Measurements from ENCODE around the gene VPS9D1.
"Not testable (repeated sequence)": the region's sequence is repeated elsewhere in the genome, so short reads cannot be mapped to it uniquely, and the experiment has no call there.

The VPS9D1 gene

DNA sequence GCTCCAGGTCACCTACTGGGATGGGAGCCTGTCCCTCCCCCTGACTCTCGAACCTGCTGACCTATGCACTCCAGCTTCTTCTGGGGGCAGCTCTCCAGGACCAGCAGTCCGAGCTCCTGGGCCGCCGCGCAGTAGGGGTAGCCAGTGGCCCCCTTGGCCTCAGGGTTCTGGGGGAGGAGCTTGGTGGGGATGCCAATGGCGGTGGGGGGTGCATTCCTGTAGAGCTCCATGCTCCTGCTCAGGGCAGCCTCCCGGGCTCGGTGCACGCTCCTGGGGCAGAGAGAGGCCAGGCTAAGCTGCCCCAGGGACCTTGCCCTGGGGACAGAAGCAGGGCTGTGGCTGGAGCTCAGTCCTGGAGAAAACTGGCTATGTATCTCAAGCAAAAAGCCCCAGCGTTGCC lies 11.5 kb downstream of the VPS9D1 start:
- no peak for DNase-seq

GRCh38 chr16:89708481-89708931 lies 12.2 kb downstream of the VPS9D1 start:
- DNase-seq, result no peak

DNA sequence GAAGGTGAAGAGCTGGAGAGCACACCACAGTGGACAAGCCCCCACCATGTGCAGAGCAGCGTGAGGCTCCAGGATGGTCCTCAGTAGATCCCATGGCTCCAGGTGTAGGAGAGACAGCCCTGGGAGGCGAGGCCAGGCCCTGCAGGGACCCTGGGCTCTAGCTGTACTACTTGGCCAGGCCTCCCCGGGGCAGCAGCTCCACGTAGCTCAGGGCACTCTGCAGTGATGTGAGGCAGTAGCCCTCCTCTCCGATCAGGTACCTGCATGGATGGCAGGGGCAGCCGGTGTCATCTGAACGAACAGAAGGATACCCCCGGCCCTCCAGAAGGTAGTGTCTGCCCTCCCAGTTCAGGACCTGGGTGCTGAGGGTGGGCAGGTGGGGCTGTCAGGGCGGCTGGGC lies 13.0 kb downstream of the VPS9D1 start:
- no peak for DNase-seq

DNA sequence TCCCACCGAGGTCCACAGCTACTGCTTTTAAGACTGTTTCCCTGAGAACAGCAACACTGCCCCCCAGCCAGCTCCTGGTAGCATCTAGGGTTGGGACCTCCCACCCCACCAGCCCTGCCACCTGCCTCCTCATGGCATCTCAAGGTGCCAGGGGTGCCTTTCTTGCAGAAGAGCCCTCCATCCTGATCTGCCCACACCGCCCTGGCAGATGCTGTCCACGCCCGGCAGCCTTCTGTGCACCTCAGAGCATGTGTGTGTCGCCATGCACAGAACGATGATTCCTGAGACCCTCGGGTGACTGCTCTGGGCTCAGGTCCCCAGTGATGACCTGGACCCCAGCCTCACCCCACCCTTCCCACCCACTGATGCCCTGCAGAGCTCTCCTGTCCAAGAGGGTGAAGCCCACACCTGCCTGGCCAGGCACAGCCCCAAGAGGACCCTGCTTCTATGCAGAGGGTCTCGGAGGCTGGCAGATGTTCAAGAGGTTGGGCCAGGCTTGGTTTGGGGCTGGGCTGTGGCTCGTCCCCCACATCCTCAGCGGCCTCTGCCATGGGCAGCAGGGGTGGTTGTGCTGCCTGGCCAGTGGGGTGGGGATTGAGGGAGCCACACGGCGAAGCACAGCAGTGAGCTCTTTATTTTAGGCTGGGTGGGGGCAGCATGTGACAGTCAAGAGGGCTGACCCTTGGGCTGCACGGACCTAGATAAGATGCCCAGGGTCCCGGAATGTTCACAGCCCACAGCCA lies 14.0 kb downstream of the VPS9D1 start:
- no peak for DNase-seq

- no peak for DNase-seq
Observed at GRCh38 chr16:89705006-89705405, 15.7 kb downstream of the VPS9D1 start.

DNA sequence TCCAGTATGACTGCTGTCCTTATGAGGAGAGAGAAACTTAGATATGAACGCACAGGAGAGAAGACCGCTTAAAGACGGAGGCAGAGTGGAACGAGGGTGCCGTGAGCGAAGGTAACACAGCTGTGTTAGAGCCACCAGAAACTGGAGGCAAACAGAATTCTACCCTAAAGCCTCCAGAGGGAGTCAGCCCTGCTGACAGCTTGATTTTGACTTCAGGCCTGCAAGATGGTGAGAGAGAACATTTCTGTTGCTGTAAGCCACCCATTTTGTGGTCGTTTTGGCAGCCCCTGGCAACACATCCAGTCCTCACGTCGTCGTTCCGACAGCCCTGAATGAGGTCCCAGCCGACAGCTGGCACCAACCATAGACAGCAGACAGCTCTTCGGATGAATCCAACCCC lies 16.4 kb downstream of the VPS9D1 start:
- DNase-seq, result no peak

DNA sequence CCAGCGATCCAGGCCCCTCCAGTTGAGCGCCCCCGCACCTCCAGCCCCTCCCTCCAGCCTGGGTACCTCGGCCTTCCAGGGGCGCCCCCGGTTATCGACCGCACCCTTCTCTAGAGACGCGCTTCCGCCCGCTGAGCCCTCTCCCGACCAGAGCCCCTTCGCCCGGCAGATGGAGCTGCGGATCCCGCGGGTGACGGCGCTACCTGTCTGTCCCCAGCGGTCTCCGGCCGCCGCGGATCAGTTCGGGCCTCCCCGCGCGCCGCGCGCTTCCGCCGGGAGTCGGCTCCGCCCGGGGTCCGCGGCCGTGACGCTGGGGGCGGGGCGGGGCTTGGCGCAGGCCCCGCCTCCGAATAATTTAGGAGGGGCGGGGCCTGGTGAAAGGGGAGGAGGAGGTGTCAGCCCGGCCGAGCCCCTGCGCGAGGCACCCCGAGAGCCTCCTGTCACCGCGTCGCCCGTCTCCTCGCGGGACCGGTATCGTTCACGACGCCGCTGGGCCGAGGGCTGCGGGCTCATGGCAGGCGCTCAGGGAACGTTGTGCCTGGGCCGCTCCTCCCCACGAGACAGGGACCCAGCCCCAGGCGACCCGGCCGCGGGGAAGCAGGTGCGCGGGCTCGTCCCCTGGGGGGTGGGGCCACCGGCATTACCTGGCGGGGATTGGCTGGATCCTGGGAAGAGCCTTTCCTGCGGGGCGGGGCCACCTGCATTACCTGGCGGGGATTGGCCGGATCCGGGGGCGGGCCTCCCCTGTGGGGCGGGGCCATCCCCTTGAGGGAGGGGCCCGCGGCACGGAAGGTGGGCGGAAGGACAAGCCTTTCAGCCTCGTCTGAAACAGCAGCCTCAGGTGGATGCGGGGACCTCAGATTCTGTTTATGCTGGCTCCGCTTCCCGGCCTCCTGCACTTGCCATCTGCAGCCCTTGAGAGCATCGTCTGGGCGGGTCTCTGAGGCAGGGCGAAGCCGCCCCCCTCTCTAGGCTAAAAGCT lies 19.0 kb downstream of the VPS9D1 start, which contains the start of gene SPATA2L:
Gene SPATA2L (minus strand): TSS at position 281 of the 982 bp plus-strand sequence. CDS start 473 bp downstream, outside the sequence.
- peak; percentile 98 for DNase-seq

GRCh38 chr16:89700649-89701424 lies 19.9 kb downstream of the VPS9D1 start:
- DNase-seq, result peak; percentile 59

DNA sequence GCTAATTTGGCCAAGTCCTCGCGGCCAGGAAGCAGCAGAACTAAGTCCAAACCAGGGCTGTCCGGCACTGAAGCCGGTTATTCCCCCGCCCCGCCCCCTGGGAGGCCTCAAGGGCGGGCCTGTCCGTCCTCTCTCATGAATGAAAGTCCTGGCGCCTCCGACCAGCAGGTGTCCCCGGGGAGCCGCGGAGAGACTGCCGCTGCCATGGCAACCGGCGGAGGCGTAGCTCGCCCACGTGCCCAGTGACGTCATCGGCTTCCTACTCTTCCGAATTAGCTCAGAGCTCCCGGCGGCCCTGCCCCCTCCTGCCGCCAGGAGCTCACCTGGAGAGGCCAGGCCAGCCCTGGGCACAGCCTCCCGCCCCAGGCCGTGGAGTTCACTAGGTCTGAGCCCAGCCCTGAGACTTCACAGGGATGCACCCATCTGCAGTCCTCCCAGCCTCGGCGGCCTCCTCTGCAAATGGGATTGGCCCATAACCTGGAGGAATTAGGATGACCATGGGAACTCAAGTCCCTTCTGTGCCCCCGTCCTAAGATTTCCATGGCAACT lies 20.5 kb downstream of the VPS9D1 start:
- peak; percentile 96 for DNase-seq

- not testable (repeated sequence) for DNase-seq
Observed at GRCh38 chr16:89699629-89700099, 21.0 kb downstream of the VPS9D1 start.

- DNase-seq, result not testable (repeated sequence)
Observed at GRCh38 chr16:89698717-89699116, 22.0 kb downstream of the VPS9D1 start.

- DNase-seq, result no peak
Observed at GRCh38 chr16:89697616-89698331, 22.9 kb downstream of the VPS9D1 start.

DNA sequence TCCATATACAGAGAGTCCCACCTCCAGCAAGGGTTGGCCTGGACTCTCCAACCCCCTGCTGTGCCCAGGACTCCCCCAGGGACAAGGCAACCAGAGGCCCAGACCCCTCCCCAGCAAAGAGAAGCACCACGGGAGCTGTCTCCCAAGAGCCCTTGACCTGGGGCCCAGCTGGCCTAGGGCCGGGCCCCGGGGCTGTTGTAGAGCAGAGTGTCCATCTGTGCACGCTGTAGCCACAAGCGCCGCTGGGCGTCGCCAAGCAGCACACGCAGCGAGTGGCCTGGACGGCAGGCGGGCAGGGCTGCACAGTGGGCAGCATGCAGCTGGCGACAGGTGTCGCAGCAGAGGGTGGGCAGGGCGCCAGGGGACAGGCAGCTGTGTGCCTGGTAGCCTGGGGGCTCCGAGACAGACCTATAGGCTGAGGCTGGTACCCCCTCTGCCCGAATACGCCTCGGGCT lies 23.5 kb downstream of the VPS9D1 start:
- no peak for DNase-seq

GRCh38 chr16:89696670-89697128 lies 24.0 kb downstream of the VPS9D1 start:
- DNase-seq, result peak; percentile 60

DNA sequence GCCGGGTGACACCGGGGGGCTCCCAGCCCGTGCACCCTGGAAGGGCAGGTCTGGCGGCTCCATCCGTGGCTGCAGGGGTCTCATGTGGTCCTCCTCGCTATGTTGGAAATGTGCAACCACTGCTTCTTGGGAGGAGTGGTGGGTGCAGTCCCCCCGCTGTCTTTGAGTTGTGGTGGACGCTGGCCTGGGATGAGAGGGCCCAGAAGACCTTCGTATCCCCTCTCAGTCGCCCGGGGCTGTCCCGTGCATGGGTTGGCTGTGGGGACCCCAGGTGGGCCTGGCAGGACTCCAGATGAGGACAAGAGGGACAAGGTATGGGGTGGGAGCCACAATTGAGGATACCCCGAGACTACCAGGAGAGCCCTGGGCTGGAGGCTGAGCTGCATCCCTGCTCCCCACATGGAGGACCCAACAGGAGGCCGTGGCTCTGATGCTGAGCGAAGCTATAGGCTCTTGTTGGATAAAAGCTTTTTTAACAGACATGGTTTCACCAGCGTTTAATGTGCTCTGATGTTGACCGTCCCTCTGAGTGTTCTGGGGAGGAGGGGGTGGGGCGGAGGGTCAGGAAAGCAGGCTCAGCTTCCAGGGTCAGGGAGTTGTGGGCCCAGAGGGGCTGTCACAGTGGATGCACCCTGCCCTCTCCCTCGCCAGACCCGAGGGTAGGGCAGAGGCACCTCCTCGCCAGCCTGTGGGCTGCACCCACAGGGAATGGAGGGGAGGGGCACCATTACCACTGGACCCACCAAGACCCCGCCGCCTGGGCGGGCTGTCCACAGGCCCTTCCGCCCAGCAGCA lies 24.6 kb downstream of the VPS9D1 start:
- no peak for DNase-seq

- DNase-seq, result no peak
Observed at GRCh38 chr16:89695086-89695874, 25.4 kb downstream of the VPS9D1 start.

- not testable (repeated sequence) for DNase-seq
Observed at GRCh38 chr16:89694784-89695085, 26.0 kb downstream of the VPS9D1 start.

DNA sequence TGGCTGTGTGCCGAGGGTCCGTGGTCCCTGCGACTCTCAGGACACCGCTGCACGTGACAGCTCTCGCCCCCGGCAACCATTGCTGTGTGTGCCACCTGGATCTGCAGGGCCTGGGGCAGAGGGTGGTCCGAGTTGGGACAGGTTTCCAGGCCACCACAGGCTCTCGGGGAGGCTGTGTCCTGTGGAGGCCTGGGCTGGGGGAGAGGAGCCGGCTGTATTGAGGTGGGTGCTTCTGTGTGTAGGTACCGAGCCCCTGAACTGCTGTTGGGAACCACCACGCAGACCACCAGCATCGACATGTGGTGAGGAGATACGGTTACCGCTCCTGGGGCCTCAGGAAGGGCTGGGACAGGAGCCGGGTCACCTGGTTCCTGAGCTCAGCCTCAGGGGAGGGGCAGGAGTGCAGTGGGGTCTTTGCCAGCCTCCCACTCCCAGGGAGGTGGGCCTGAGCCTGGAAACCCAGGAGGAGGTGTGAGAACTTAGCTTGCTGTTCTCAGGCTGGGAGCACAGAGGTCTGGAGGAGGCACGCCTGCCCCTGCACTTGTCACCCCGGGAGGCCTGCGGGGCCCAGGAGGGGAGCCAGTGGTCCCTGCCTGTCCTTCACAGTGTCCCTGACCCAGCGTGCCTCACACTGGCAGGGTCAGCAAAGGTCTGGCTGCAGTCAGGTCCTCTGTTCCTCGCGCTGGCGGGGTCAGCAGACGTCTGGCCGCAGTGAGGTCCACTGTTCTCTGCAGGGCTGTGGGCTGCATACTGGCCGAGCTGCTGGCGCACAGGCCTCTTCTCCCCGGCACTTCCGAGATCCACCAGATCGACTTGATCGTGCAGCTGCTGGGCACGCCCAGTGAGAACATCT lies 26.5 kb downstream of the VPS9D1 start:
- no peak for DNase-seq

- no peak for DNase-seq
Observed at GRCh38 chr16:89693289-89693731, 27.4 kb downstream of the VPS9D1 start.

All from CD4-positive, alpha-beta T cell treated with Interleukin-12 subunit alpha and Interleukin-12 subunit beta, for 1 hour (primary cell).